Loucy (cell line): ENCODE measurements around the gene C22orf31.

ENCODE experiments used
- H2AFZ ChIP-seq: fragments of 200-600 bp; sonication (generic); 2 replicates; pipeline ENCODE4 v1.6.0; 2016; ENCODE audit warnings: antibody characterized with exemption, mild to moderate bottlenecking, low read length, moderate library complexity
- H3F3A ChIP-seq: fragments of 200-600 bp; 2 replicates; pipeline ENCODE4 v1.6.0; 2016; ENCODE audit warnings: antibody characterized with exemption, low read depth, mild to moderate bottlenecking
- H3K27me3 ChIP-seq: fragments of 200-600 bp; sonication (generic); 2 replicates; pipeline ENCODE4 v1.6.1; 2014; ENCODE audit warnings: low read length, mild to moderate bottlenecking; ENCODE audit not compliant: insufficient read depth, poor library complexity, severe bottlenecking
- H3K36me3 ChIP-seq: fragments of 200-600 bp; sonication (generic); 2 replicates; pipeline ENCODE4 v1.6.1; 2016; ENCODE audit warnings: low read length; ENCODE audit not compliant: insufficient read depth
- H3K4me1 ChIP-seq: fragments of 200-600 bp; sonication (generic); 2 replicates; pipeline ENCODE4 v1.5.1; 2014; ENCODE audit warnings: low read length, mild to moderate bottlenecking; ENCODE audit not compliant: insufficient read depth, poor library complexity, severe bottlenecking
- H3K4me2 ChIP-seq: fragments of 200-600 bp; sonication (generic); 2 replicates; pipeline ENCODE4 v1.6.0; 2014; ENCODE audit warnings: antibody characterized with exemption, low read length, low read depth, mild to moderate bottlenecking; ENCODE audit not compliant: poor library complexity, severe bottlenecking
- H3K4me3 ChIP-seq: fragments of 200-600 bp; sonication (generic); 2 replicates; pipeline ENCODE4 v1.5.1; 2014; ENCODE audit warnings: low read length, mild to moderate bottlenecking, mixed read lengths; ENCODE audit not compliant: poor library complexity, severe bottlenecking
- H3K79me2 ChIP-seq: fragments of 200-600 bp; sonication (generic); 2 replicates; pipeline ENCODE4 v1.6.1; 2014; ENCODE audit warnings: low read length; ENCODE audit not compliant: insufficient read depth
- H3K9ac ChIP-seq: fragments of 200-600 bp; sonication (generic); 2 replicates; pipeline ENCODE4 v1.6.0; 2014; ENCODE audit warnings: mild to moderate bottlenecking, low read depth, low read length, moderate library complexity; ENCODE audit not compliant: poor library complexity, severe bottlenecking
- H3K9me2 ChIP-seq: fragments of 200-600 bp; sonication (generic); replicated peaks from 2 replicates; pipeline ENCODE4 v1.6.1; 2016; ENCODE audit warnings: low read depth, low read length, mixed read lengths
- H3K9me3 ChIP-seq: fragments of 200-600 bp; sonication (generic); 2 replicates; pipeline ENCODE4 v1.6.1; 2014; ENCODE audit warnings: mild to moderate bottlenecking, antibody characterized with exemption, low read length, low read depth; ENCODE audit not compliant: insufficient read depth
- H4K20me1 ChIP-seq: fragments of 200-600 bp; sonication (generic); 2 replicates; pipeline ENCODE4 v1.6.0; 2014; ENCODE audit warnings: antibody characterized with exemption, low read length, mild to moderate bottlenecking; ENCODE audit not compliant: insufficient read depth, poor library complexity, severe bottlenecking
- CTCF ChIP-seq: fragments of 200-600 bp; sonication (generic); conservative IDR thresholded peaks from 2 replicates; pipeline ENCODE4 v1.5.1; 2014; ENCODE audit warnings: mild to moderate bottlenecking, antibody characterized with exemption, low read length
- EZH2phosphoT487 ChIP-seq: fragments of 200-600 bp; IDR thresholded peaks from 2 replicates; pipeline ENCODE4 v1.6.1; 2018; ENCODE audit warnings: antibody characterized with exemption, mild to moderate bottlenecking, moderate library complexity, borderline replicate concordance

Gene C22orf31

GRCh38 chr22:29014293-29014692 is 47.3 kb downstream of the C22orf31 start:
- Histone ChIP-seq H3K36me3 (no peaks in the 10 kb centered on the region), H3F3A (no peaks in the 10 kb centered on the region)
- no peak for TF ChIP-seq CTCF
- no peak for TF ChIP-seq EZH2phosphoT487

GRCh38 chr22:29012952-29013351 is 48.7 kb downstream of the C22orf31 start:
- Histone ChIP-seq H2AFZ (no peak overlapping the region), H3K79me2 (no peaks in the 10 kb centered on the region), H3K9me2 (no peaks in the 10 kb centered on the region), H3K4me1 (peaks cover 16% of the 10 kb centered on the region), H4K20me1 (no peaks in the 10 kb centered on the region), H3K9ac (no peak overlapping the region), H3K4me3 (no peak overlapping the region), H3K27me3 (no peaks in the 10 kb centered on the region), H3F3A (no peaks in the 10 kb centered on the region), H3K4me2 (no peak overlapping the region), H3K36me3 (no peaks in the 10 kb centered on the region), H3K9me3 (no peaks in the 10 kb centered on the region)
- TF ChIP-seq EZH2phosphoT487 (no peak), CTCF (no peak)

More at GRCh38 chr22:29014293-29014692, 47.3 kb downstream of the C22orf31 start:
- Histone ChIP-seq H3K4me3 (no peak overlapping the region), H3K27me3 (no peaks in the 10 kb centered on the region), H3K4me1 (peaks cover 16% of the 10 kb centered on the region), H3K79me2 (no peaks in the 10 kb centered on the region), H3K9me2 (no peaks in the 10 kb centered on the region), H4K20me1 (no peaks in the 10 kb centered on the region), H2AFZ (no peak overlapping the region), H3K4me2 (no peak overlapping the region), H3K9ac (no peak overlapping the region), H3K9me3 (no peaks in the 10 kb centered on the region)

- H3K9me3 ChIP-seq, result no peaks in the 10 kb centered on the region
- H3K36me3 ChIP-seq, result no peaks in the 10 kb centered on the region
- H3K4me1 ChIP-seq, result peaks cover 16% of the 10 kb centered on the region
- no peak overlapping the region for H2AFZ ChIP-seq
- no peaks in the 10 kb centered on the region for H3K79me2 ChIP-seq
- no peak overlapping the region for H3K9ac ChIP-seq
- H3F3A ChIP-seq, result no peaks in the 10 kb centered on the region
- TF ChIP-seq EZH2phosphoT487 (no peak), CTCF (no peak)
- no peak overlapping the region for H3K4me2 ChIP-seq
- H3K4me3 ChIP-seq, result no peak overlapping the region
- H4K20me1 ChIP-seq, result no peaks in the 10 kb centered on the region
- H3K27me3 ChIP-seq, result no peaks in the 10 kb centered on the region
- H3K9me2 ChIP-seq, result no peaks in the 10 kb centered on the region
Observed at GRCh38 chr22:29012101-29012433, 49.6 kb downstream of the C22orf31 start.
